Sigmoid colon (tissue), 7 donors: ENCODE results near the gene ETV3L. TPM values are rescaled to one million over a fixed set of nuclear protein-coding genes. Genes with fewer than 3 reads are reported as not detected.

ENCODE experiments used
- DNase-seq: peaks from one replicate; pipeline ENCODE4 v3.0.0-alpha.2; 2019
- H3K27ac ChIP-seq, 4 donors: fragments of 200-600 bp; sonication (generic); one replicate each; pipeline ENCODE4 v1.5.1; 2016 to 2019; ENCODE audit warnings: mild to moderate bottlenecking in 1 of 4
- H3K27me3 ChIP-seq, 3 donors: fragments of 200-600 bp; sonication (generic); one replicate each; pipeline ENCODE4 v1.5.1; 2019; ENCODE audit warnings: mild to moderate bottlenecking in 1 of 3
- H3K36me3 ChIP-seq, 4 donors: fragments of 200-600 bp; sonication (generic); one replicate each; pipeline ENCODE4 v1.5.1; 2016 to 2019
- H3K4me1 ChIP-seq, 4 donors: fragments of 200-600 bp; sonication (generic); one replicate each; pipeline ENCODE4 v1.5.1; 2017 to 2019
- H3K4me3 ChIP-seq, 4 donors: fragments of 200-600 bp; sonication (generic); one replicate each; pipeline ENCODE4 v1.5.1; 2017 to 2019; ENCODE audit warnings: mild to moderate bottlenecking in 2 of 4, moderate library complexity in 1 of 4
- H3K9me3 ChIP-seq, 4 donors: fragments of 200-600 bp in 3 of 4; sonication (generic) in 3 of 4; one replicate each; pipeline versions ENCODE4 v1.5.1 to v1.6.1; 2013 to 2019
- CTCF ChIP-seq, 4 experiments: fragments of 450-650 bp in 3 of 4; fragments of 200-600 bp in 1 of 4; IDR thresholded peaks; one replicate each; pipeline ENCODE4 v1.5.1; 2016 to 2019; ENCODE audit warnings: antibody characterized with exemption in 4 of 4, mild to moderate bottlenecking in 3 of 4, moderate library complexity in 2 of 4
- EP300 ChIP-seq, 4 donors: sonication (generic); formaldehyde crosslinking; IDR thresholded peaks; one replicate each; pipeline ENCODE4 v1.6.1; 2017; ENCODE audit warnings: antibody characterized with exemption in 4 of 4
- POLR2A ChIP-seq, 2 donors: fragments of 450-650 bp; IDR thresholded peaks; one replicate each; pipeline ENCODE4 v1.6.1; 2016; ENCODE audit warnings: antibody characterized with exemption in 2 of 2, mild to moderate bottlenecking in 2 of 2, moderate library complexity in 2 of 2
- POLR2AphosphoS5 ChIP-seq, 4 donors: sonication (generic); formaldehyde crosslinking; IDR thresholded peaks; one replicate each; pipeline ENCODE4 v1.6.1; 2017; ENCODE audit warnings: antibody characterized with exemption in 4 of 4
- WGBS, 2 donors: extraction: QIAGEN DNeasy Blood & Tissue Kit; methylation state at CpG; one replicate each; pipeline ENCODE4 v1.1.7; 2013; 5-methylcytosine and 5-hydroxymethylcytosine counted together
- intact Hi-C: fragments of 100-400 bp; cut with DNase I; formaldehyde crosslinking; loops from one replicate; pipeline ENCODE4 v1.15.1; 2023
- polyA plus RNA-seq, 3 donors: library from polyadenylated mRNA; stranded (reverse); fragments of 200-250 nt; gene quantifications; one replicate each; pipeline ENCODE4 v1.2.3, GENCODE V29; 2013
- total RNA-seq, 4 donors: library from RNA; depleted of rRNA; stranded (reverse); fragments of >200 nt; gene quantifications; one replicate each; pipeline ENCODE4 v1.1.0, GENCODE V29; 2016
- donor health status: healthy with polysubstance abuse.
- donor health status: Bipolar disorder and iron deficiency.
- donor health status: healthy.

The ETV3L gene
- total and polyA plus RNA-seq, 7 donors, result 0.03 TPM; not detected in 6

- no peak for DNase-seq
- intact Hi-C loops, result no loop called here
Measured at GRCh38 chr1:157085421-157085820, 14.2 kb downstream of the ETV3L start.

GRCh38 chr1:157084720-157085119 is 14.9 kb downstream of the ETV3L start:
- DNase-seq, result no peak
- H3K36me3 ChIP-seq, result no peaks in the 10 kb centered on the region
- H3K9me3 ChIP-seq, result no peaks in the 10 kb centered on the region
- WGBS, 2 donors, result 68 to 82% methylated on average over 5 of the region's 5 CpGs
- H3K4me3 ChIP-seq, result no peak overlapping the region
- no peak for TF ChIP-seq POLR2AphosphoS5 (IDR thresholded peaks at IDR 0.05)
- no peak overlapping the region for H3K27ac ChIP-seq
- no peaks in the 10 kb centered on the region for H3K27me3 ChIP-seq
- intact Hi-C loops, result no loop called here
- H3K4me1 ChIP-seq, result peaks cover 0 to under 1% (median 0%) of the 10 kb centered on the region in 4 donors

More at GRCh38 chr1:157085421-157085820, 14.2 kb downstream of the ETV3L start:
- H3K27me3 ChIP-seq, result no peaks in the 10 kb centered on the region
- peaks cover 0 to 8% (median 4%) of the 10 kb centered on the region in 4 donors for H3K4me1 ChIP-seq
- TF ChIP-seq EP300 (IDR thresholded peaks at IDR 0.05) (no peak), POLR2AphosphoS5 (IDR thresholded peaks at IDR 0.05) (no peak), POLR2A (IDR thresholded peaks at IDR 0.05) (no peak), CTCF (IDR thresholded peaks at IDR 0.05) (no peak)
- H3K36me3 ChIP-seq, result no peaks in the 10 kb centered on the region
- 80 to 85% methylated on average over 5 of the region's 5 CpGs for WGBS, 2 donors
- no peak overlapping the region for H3K4me3 ChIP-seq
- no peak overlapping the region for H3K27ac ChIP-seq
- no peaks in the 10 kb centered on the region for H3K9me3 ChIP-seq

- H3K4me3 ChIP-seq, result no peak overlapping the region
- H3K4me1 ChIP-seq, result no peaks in the 10 kb centered on the region
- WGBS, 2 donors, result 76 to 82% methylated on average over 5 of the region's 5 CpGs
- no peak for DNase-seq
- no peaks in the 10 kb centered on the region for H3K27me3 ChIP-seq
- no peaks in the 10 kb centered on the region for H3K9me3 ChIP-seq
- no peak overlapping the region for H3K27ac ChIP-seq
- intact Hi-C loops, result no loop called here
- TF ChIP-seq EP300 (IDR thresholded peaks at IDR 0.05) (no peak), POLR2AphosphoS5 (IDR thresholded peaks at IDR 0.05) (no peak), POLR2A (IDR thresholded peaks at IDR 0.05) (no peak), CTCF (IDR thresholded peaks at IDR 0.05) (no peak)
- H3K36me3 ChIP-seq, result no peaks in the 10 kb centered on the region
Measured at GRCh38 chr1:157081707-157082106, 17.9 kb downstream of the ETV3L start.

GRCh38 chr1:157080714-157081113 is 18.9 kb downstream of the ETV3L start:
- H3K36me3 ChIP-seq, result no peaks in the 10 kb centered on the region
- H3K27me3 ChIP-seq, result no peaks in the 10 kb centered on the region
- no peak for DNase-seq
- no peak overlapping the region for H3K27ac ChIP-seq
- no peaks in the 10 kb centered on the region for H3K4me1 ChIP-seq
- TF ChIP-seq POLR2A (IDR thresholded peaks at IDR 0.05) (no peak), POLR2AphosphoS5 (IDR thresholded peaks at IDR 0.05) (no peak), EP300 (IDR thresholded peaks at IDR 0.05) (no peak), CTCF (IDR thresholded peaks at IDR 0.05) (no peak)
- 90 to 91% methylated on average over 10 of the region's 10 CpGs for WGBS, 2 donors
- no peak overlapping the region for H3K4me3 ChIP-seq
- intact Hi-C loops, result no loop called here
- no peaks in the 10 kb centered on the region for H3K9me3 ChIP-seq

- no peak overlapping the region for H3K27ac ChIP-seq
- DNase-seq, result no peak
- no peaks in the 10 kb centered on the region for H3K9me3 ChIP-seq
- no peaks in the 10 kb centered on the region for H3K36me3 ChIP-seq
- 98% methylated on average over 1 of the region's 1 CpG for WGBS, 2 donors
- no peaks in the 10 kb centered on the region for H3K27me3 ChIP-seq
- H3K4me3 ChIP-seq, result no peak overlapping the region
- H3K4me1 ChIP-seq, result peaks cover 0 to 9% (median 7%) of the 10 kb centered on the region in 4 donors
- TF ChIP-seq POLR2AphosphoS5 (IDR thresholded peaks at IDR 0.05) (no peak), EP300 (IDR thresholded peaks at IDR 0.05) (no peak), CTCF (IDR thresholded peaks at IDR 0.05) (no peak), POLR2A (IDR thresholded peaks at IDR 0.05) (no peak)
- intact Hi-C loops, result loop anchor here (10.0 kb wide), 1 partner anchor 73 kb away; no protein-coding TSS in a partner anchor
Measured at GRCh38 chr1:157077394-157077793, 22.2 kb downstream of the ETV3L start.
